Liver (tissue), 2 donors: Measurements from ENCODE around the gene ZNF439.
"Not testable (repeated sequence)": the region's sequence is repeated elsewhere in the genome, so short reads cannot be mapped to it uniquely, and the experiment has no call there.

ENCODE experiments used
- YY1 ChIP-seq: IDR thresholded peaks from 2 replicates; pipeline ENCODE4 v1.6.1; 2016; ENCODE audit warnings: antibody characterized with exemption, mild to moderate bottlenecking
- TF ChIP-seq, protein P1 (sequence below): fragments of 150-350 bp; IDR thresholded peaks from 2 replicates; pipeline ENCODE4 v1.5.1; 2017; ENCODE audit warnings: improper control_type of control experiment, low read depth, low read length; ENCODE audit not compliant: missing input control
- donor health status: healthy.

DNA sequence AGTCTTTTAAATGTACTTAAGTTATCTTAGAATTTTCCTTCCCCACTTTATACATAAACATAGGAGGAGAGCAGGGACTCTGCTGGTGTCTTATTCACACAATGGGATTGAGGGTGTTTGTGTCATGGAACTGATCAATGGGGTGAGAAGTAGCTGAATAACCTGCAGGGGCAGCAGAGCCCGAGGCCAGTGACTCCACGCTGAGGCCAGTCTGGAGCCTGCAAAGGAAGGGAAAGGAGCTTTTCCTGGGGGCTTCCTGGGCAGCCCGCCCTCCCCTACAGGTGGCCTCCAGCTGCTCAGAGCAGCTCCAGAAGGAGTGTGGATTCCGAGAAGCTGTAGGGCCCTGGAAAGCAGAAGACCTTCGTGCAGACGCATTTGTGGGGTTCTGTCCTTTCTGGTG, 911 bp upstream of the ZNF439 start:
- TF ChIP-seq, protein P1, sequence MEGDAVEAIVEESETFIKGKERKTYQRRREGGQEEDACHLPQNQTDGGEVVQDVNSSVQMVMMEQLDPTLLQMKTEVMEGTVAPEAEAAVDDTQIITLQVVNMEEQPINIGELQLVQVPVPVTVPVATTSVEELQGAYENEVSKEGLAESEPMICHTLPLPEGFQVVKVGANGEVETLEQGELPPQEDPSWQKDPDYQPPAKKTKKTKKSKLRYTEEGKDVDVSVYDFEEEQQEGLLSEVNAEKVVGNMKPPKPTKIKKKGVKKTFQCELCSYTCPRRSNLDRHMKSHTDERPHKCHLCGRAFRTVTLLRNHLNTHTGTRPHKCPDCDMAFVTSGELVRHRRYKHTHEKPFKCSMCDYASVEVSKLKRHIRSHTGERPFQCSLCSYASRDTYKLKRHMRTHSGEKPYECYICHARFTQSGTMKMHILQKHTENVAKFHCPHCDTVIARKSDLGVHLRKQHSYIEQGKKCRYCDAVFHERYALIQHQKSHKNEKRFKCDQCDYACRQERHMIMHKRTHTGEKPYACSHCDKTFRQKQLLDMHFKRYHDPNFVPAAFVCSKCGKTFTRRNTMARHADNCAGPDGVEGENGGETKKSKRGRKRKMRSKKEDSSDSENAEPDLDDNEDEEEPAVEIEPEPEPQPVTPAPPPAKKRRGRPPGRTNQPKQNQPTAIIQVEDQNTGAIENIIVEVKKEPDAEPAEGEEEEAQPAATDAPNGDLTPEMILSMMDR: not testable (repeated sequence)
- not testable (repeated sequence) for TF ChIP-seq YY1
